ENCODE results near the gene ROM1.

ROM1 gene

GRCh38 chr11:62588966-62589637 lies 24.0 kb upstream of the ROM1 start:
- no peaks in the 10 kb centered on the region for H3K27me3 ChIP-seq (ENCODE audit: insufficient read depth, low read length)
- no peak overlapping the region for H3K27ac ChIP-seq (ENCODE audit: low read depth, low read length)
- 79% methylated on average over 18 of the region's 18 CpGs for WGBS
- H3K4me1 ChIP-seq (ENCODE audit: insufficient read depth, low read length) = peaks cover 10% of the 10 kb centered on the region; the same call in 1 of the 2 replicates
- peaks cover 44% of the 10 kb centered on the region for H3K36me3 ChIP-seq (ENCODE audit: insufficient read depth, low read length)
- H3K9me3 ChIP-seq (ENCODE audit: insufficient read depth, low read depth, low read length) = no peaks in the 10 kb centered on the region
- H3K9ac ChIP-seq (ENCODE audit: low read depth, low read length) = no peak overlapping the region
- H3K4me3 ChIP-seq (ENCODE audit: low read length) = 0 out of 2 replicates have a peak overlapping the region, but pooled peaks have one; percentile 4

DNA sequence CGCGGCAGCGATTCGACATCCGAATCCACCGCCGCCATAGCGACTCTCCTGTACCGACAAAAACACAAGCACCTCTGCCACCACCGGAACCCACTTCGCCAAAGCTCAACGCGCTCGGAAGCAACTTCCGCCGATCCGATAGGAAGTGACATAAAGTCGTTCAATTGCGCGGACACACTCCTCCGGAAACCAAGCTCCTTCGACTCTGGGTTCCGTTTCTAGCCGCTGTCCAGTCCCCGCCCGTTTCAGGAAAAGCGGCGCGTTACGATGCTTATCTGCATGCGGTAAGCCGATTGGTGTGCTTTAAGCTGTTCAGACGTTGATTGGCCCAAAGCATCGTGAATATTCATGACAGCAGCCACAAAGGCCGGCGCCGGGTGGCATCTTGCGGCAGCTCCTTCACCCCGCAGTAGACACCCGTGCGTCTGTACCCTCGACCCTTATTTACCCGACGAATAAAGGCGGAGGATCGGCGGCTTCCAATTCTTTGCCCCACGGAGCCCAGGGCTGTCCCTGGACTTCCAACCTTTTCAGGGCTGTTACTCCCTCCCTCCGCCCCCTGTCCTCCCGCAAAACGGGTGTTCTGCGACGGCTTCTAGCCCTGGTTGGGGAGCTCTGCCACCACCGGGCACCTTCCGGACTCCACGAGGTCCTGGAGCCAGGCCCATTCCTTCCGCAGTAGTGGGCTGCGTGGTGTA lies 21.5 kb upstream of the ROM1 start, which contains the start of gene TUT1:
TUT1 (minus strand) TSS at position 76 of the 698 bp plus-strand sequence; CDS start at position 38, 38 bp downstream.
- peak within 1 kb of the TSS; percentile 82 for H3K27ac ChIP-seq (ENCODE audit: low read depth, low read length)
- H3K27me3 ChIP-seq (ENCODE audit: insufficient read depth, low read length) = no peaks in the 10 kb centered on the region
- WGBS = under 1% methylated on average over 58 of the region's 58 CpGs
- peak within 1 kb of the TSS; percentile 76 for H3K4me3 ChIP-seq (ENCODE audit: low read length)
- H3K9ac ChIP-seq (ENCODE audit: low read depth, low read length) = peak within 1 kb of the TSS; percentile 84
- H3K36me3 ChIP-seq (ENCODE audit: insufficient read depth, low read length) = peaks cover 56% of the 10 kb centered on the region
- H3K4me1 ChIP-seq (ENCODE audit: insufficient read depth, low read length) = peaks cover 10% of the 10 kb centered on the region; the same call in 1 of the 2 replicates
- H3K9me3 ChIP-seq (ENCODE audit: insufficient read depth, low read depth, low read length) = no peaks in the 10 kb centered on the region

DNA sequence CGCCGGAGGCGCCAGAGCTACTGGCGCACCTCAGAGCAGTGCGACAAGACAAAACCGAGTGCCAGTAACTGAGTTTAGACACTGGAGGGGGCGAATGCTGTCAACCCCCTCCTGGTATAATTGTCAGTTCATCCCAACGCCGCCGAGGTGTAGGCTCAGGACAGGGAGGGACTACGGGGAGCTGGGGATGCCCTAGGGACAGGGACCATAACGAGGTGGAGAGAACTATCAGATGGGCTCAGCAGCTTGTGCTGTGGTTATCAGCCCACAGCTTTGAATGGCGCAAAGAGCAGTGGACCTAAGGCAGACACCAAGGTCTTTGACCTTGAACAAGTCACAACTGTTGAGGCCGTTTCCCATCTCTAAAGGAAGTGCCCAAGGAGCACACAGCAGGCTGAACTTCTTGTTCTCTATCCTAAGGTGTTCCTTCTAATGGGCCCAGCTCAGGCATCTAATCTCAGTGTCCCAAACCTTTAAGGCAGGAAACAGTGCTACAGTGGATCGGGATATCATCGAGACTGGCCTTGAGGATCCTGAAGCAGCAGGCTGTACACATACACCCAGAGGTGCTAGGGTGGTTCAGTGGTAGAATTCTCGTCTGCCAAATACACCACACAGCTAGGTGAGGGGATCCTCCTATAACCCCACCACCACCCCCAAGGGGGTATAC lies 20.8 kb upstream of the ROM1 start:
- no peaks in the 10 kb centered on the region for H3K27me3 ChIP-seq (ENCODE audit: insufficient read depth, low read length)
- peak overlapping the region; percentile 81 for H3K9ac ChIP-seq (ENCODE audit: low read depth, low read length)
- 28% methylated on average over 16 of the region's 17 CpGs for WGBS
- H3K9me3 ChIP-seq (ENCODE audit: insufficient read depth, low read depth, low read length) = no peaks in the 10 kb centered on the region
- H3K27ac ChIP-seq (ENCODE audit: low read depth, low read length) = peak overlapping the region; percentile 82
- H3K36me3 ChIP-seq (ENCODE audit: insufficient read depth, low read length) = peaks cover 59% of the 10 kb centered on the region
- H3K4me1 ChIP-seq (ENCODE audit: insufficient read depth, low read length) = peaks cover 10% of the 10 kb centered on the region; the same call in 1 of the 2 replicates
- H3K4me3 ChIP-seq (ENCODE audit: low read length) = peak overlapping the region; percentile 76

- 93% methylated on average over 6 of the region's 8 CpGs for WGBS
- Histone ChIP-seq H3K27ac (ENCODE audit: low read depth, low read length) (no peak overlapping the region), H3K9me3 (ENCODE audit: insufficient read depth, low read depth, low read length) (no peaks in the 10 kb centered on the region), H3K27me3 (ENCODE audit: insufficient read depth, low read length) (no peaks in the 10 kb centered on the region), H3K4me1 (ENCODE audit: insufficient read depth, low read length) (peaks cover 10% of the 10 kb centered on the region; the same call in 1 of the 2 replicates), H3K9ac (ENCODE audit: low read depth, low read length) (no peak overlapping the region), H3K4me3 (ENCODE audit: low read length) (no peak overlapping the region), H3K36me3 (ENCODE audit: insufficient read depth, low read length) (peaks cover 59% of the 10 kb centered on the region)
Measured at GRCh38 chr11:62592989-62593421, 20.1 kb upstream of the ROM1 start.

DNA sequence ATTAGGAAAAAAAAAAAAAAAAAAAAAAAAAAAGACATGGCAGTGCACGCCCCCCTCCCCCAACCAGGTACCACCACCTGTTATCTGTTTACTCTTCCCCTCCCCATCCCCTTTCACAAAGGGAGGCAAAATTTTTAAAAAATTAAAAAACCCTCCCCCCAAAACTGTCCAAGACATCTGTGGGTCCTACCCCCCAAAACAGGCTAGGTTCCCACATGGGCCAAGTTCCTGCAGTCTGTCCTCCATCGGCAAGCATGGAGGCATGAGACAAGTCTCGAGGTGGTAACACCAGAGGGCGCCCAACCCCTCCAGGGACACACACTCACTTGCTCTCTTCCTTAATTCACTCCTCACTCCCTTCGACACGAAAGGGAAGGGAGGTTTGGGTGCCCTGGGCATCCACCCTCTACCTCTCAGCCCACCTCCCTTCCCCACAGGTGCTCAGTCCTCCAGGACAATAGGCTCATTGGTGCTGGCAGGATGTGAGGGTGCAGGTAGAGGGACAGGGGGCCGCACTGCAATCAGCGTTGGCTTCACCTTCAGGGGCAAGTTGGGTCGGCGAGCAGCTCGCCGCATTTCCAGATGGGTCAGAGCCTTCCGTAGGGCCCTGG lies 19.5 kb upstream of the ROM1 start:
- 72% methylated on average over 13 of the region's 13 CpGs for WGBS
- Histone ChIP-seq H3K27ac (ENCODE audit: low read depth, low read length) (no peak overlapping the region; the same call in 1 of the 2 replicates), H3K9ac (ENCODE audit: low read depth, low read length) (no peak overlapping the region), H3K27me3 (ENCODE audit: insufficient read depth, low read length) (no peaks in the 10 kb centered on the region), H3K9me3 (ENCODE audit: insufficient read depth, low read depth, low read length) (no peaks in the 10 kb centered on the region), H3K4me1 (ENCODE audit: insufficient read depth, low read length) (peaks cover 11% of the 10 kb centered on the region), H3K36me3 (ENCODE audit: insufficient read depth, low read length) (peaks cover 59% of the 10 kb centered on the region), H3K4me3 (ENCODE audit: low read length) (no peak overlapping the region)

GRCh38 chr11:62595124-62595523 lies 17.9 kb upstream of the ROM1 start:
- Histone ChIP-seq H3K9me3 (ENCODE audit: insufficient read depth, low read depth, low read length) (no peaks in the 10 kb centered on the region), H3K9ac (ENCODE audit: low read depth, low read length) (no peak overlapping the region), H3K27me3 (ENCODE audit: insufficient read depth, low read length) (no peaks in the 10 kb centered on the region), H3K27ac (ENCODE audit: low read depth, low read length) (no peak overlapping the region), H3K4me3 (ENCODE audit: low read length) (no peak overlapping the region), H3K36me3 (ENCODE audit: insufficient read depth, low read length) (peaks cover 66% of the 10 kb centered on the region), H3K4me1 (ENCODE audit: insufficient read depth, low read length) (peaks cover 24% of the 10 kb centered on the region)
- WGBS = 95% methylated on average over 8 of the region's 8 CpGs

DNA sequence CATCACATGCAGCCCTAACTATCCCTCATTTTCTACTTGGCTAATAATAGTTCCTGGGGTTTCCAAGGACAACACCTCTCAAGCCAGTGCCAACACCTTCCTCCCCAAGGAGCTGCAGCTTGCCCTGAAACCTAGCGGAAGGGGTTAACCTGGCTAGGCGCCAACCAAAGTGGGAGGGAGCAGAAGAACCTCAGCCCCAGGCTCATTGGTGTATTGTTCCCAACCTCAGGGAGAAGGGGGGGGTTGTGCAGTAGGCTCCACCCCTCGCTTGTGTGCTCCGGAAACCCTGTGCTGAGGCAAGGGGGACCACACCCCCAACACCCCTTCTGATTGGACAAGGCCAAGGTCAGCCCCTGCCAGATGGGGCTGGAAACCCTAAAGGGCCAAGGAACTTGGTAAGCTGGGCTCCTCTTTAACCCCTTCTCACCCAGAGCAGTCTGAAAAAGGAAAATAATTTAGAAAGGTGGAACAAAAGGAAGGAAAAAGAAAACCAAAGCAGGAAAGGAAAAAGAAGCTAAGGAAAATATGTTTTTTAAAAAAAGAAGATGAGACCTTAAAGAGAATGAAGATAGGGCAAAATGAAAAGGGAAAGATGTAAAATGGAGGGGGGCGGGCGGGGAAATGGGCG lies 13.9 kb upstream of the ROM1 start:
- H3K4me1 ChIP-seq (ENCODE audit: insufficient read depth, low read length) = peaks cover 21% of the 10 kb centered on the region
- H3K27ac ChIP-seq (ENCODE audit: low read depth, low read length) = no peak overlapping the region
- H3K9ac ChIP-seq (ENCODE audit: low read depth, low read length) = no peak overlapping the region
- H3K4me3 ChIP-seq (ENCODE audit: low read length) = peak overlapping the region; percentile 88
- H3K36me3 ChIP-seq (ENCODE audit: insufficient read depth, low read length) = peaks cover 55% of the 10 kb centered on the region
- no peaks in the 10 kb centered on the region for H3K9me3 ChIP-seq (ENCODE audit: insufficient read depth, low read depth, low read length)
- 62% methylated on average over 7 of the region's 7 CpGs for WGBS
- H3K27me3 ChIP-seq (ENCODE audit: insufficient read depth, low read length) = peaks cover 24% of the 10 kb centered on the region

DNA sequence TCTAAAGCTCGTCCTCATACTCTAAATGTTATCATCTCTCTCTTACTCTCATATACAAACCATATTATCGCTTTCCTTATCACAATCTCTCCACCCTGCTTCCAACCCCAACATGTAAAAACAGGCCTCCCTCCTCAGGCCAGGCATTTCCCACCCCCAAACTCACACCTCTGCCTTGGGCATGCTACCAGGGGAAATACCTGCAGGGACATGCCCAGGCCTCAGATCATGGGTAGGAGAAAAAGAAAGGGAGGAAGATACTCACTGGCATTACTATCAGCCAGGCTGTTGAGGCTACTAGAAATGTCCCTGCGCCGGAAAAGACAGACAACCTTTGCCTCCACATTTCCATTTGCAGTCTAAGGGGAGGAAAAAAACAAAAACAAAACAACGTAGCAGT lies 13.2 kb upstream of the ROM1 start:
- peak overlapping the region; percentile 96 for H3K9ac ChIP-seq (ENCODE audit: low read depth, low read length)
- 68% methylated on average over 5 of the region's 5 CpGs for WGBS
- peak overlapping the region; percentile 88 for H3K4me3 ChIP-seq (ENCODE audit: low read length)
- H3K36me3 ChIP-seq (ENCODE audit: insufficient read depth, low read length) = peaks cover 48% of the 10 kb centered on the region
- peaks cover 23% of the 10 kb centered on the region for H3K4me1 ChIP-seq (ENCODE audit: insufficient read depth, low read length)
- no peak overlapping the region for H3K27ac ChIP-seq (ENCODE audit: low read depth, low read length)
- no peaks in the 10 kb centered on the region for H3K9me3 ChIP-seq (ENCODE audit: insufficient read depth, low read depth, low read length)
- peaks cover 25% of the 10 kb centered on the region for H3K27me3 ChIP-seq (ENCODE audit: insufficient read depth, low read length)

DNA sequence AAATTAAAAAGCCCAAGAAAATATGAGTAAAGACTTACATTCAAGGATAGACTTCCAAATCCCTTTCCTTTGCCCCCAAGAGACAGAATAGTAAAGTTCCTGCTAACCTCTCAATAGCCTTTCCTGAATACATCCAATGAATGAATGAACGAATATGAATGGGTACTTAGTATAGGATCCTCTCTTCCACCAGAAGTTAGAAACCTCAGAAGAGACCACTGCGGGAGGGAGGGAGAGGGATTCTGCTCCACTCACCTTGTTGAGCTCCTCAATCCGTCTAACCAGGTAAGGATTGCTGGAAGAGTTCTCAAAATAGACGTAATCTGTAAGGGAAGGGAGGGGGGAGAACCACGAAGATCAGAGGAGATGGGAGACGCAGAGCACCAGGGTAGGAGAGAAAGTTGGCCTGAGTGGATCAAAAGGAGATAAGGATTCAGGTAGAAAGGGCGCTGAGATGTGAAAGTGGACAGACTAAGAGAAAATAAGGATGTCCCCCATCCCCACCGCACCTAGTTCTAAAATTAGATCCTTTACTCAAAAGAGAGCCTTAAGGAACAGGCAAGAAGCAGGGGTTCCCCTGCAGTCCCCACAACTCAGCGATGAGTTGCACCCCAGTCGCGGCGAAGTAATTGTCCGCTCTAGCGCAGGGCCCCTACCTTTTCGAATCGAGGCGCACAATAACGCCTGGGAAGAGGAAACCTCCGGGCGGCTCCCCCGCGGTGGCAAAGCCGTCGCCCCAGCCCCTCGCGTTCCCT lies 12.5 kb upstream of the ROM1 start:
- Histone ChIP-seq H3K4me3 (ENCODE audit: low read length) (peak overlapping the region; percentile 88), H3K27ac (ENCODE audit: low read depth, low read length) (peak overlapping the region; percentile 94), H3K9me3 (ENCODE audit: insufficient read depth, low read depth, low read length) (no peaks in the 10 kb centered on the region), H3K36me3 (ENCODE audit: insufficient read depth, low read length) (peaks cover 41% of the 10 kb centered on the region), H3K4me1 (ENCODE audit: insufficient read depth, low read length) (peaks cover 24% of the 10 kb centered on the region), H3K9ac (ENCODE audit: low read depth, low read length) (peak overlapping the region; percentile 96), H3K27me3 (ENCODE audit: insufficient read depth, low read length) (peaks cover 25% of the 10 kb centered on the region)
- WGBS = under 1% methylated on average over 25 of the region's 26 CpGs

DNA sequence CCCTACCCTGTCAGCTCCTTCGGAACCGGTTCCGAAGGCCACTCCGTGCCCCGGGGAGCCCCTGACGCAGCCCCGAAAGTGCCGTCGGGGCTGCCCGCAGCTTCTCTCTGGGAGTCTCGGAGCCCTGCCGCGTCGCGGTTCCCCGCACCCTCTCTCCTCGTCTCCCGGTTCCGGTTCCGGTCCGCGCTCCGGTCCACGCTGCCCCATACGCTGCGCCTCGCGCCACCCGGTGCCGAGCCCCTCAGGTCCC lies 12.0 kb upstream of the ROM1 start:
- Histone ChIP-seq H3K9me3 (ENCODE audit: insufficient read depth, low read depth, low read length) (no peaks in the 10 kb centered on the region), H3K27ac (ENCODE audit: low read depth, low read length) (peak overlapping the region; percentile 94), H3K27me3 (ENCODE audit: insufficient read depth, low read length) (peaks cover 25% of the 10 kb centered on the region), H3K9ac (ENCODE audit: low read depth, low read length) (peak overlapping the region; percentile 96), H3K36me3 (ENCODE audit: insufficient read depth, low read length) (peaks cover 36% of the 10 kb centered on the region), H3K4me3 (ENCODE audit: low read length) (peak overlapping the region; percentile 88), H3K4me1 (ENCODE audit: insufficient read depth, low read length) (peaks cover 24% of the 10 kb centered on the region)
- under 1% methylated on average over 30 of the region's 30 CpGs for WGBS
